Large intestine (tissue), 3 donors: ENCODE data around the gene ITIH4. TPM values are rescaled to one million over a fixed set of nuclear protein-coding genes. Genes with fewer than 3 reads are reported as not detected.

Source experiments
- DNase-seq, 2 donors: peaks; one replicate each; pipeline versions ENCODE4 v3.0.0 to v3.0.0-alpha.2; 2013
- H3K27ac ChIP-seq: one replicate; pipeline ENCODE4 v1.5.1; 2013; ENCODE audit warnings: low read length
- H3K27me3 ChIP-seq: 2 replicates; pipeline ENCODE4 v1.6.1; 2013; ENCODE audit warnings: low read length; ENCODE audit not compliant: control insufficient read depth, insufficient read depth
- H3K36me3 ChIP-seq: 2 replicates; pipeline ENCODE4 v1.6.1; 2013; ENCODE audit warnings: low read length; ENCODE audit not compliant: control insufficient read depth, insufficient read depth
- H3K4me1 ChIP-seq: one replicate; pipeline ENCODE4 v1.6.1; 2013; ENCODE audit warnings: low read length; ENCODE audit not compliant: control insufficient read depth, insufficient read depth
- H3K4me3 ChIP-seq: one replicate; pipeline ENCODE4 v1.5.1; 2013; ENCODE audit warnings: low read length
- H3K9me3 ChIP-seq: one replicate; pipeline ENCODE4 v1.6.1; 2013; ENCODE audit warnings: mild to moderate bottlenecking, low read depth, low read length, moderate library complexity; ENCODE audit not compliant: control insufficient read depth
- WGBS: methylation state at CpG from one replicate; pipeline ENCODE4 v1.1.5; 2013; ENCODE audit warnings: low lambda C conversion rate; ENCODE audit not compliant: insufficient coverage; 5-methylcytosine and 5-hydroxymethylcytosine counted together
- polyA plus RNA-seq: library from polyadenylated mRNA; unstranded; fragments of 120-200 nt; gene quantifications from one replicate; pipeline ENCODE4 v1.2.1, GENCODE V29; 2013

Gene ITIH4
- polyA plus RNA-seq, 1 donor: 4.3 TPM

GRCh38 chr3:52763466-52763865 lies 67.0 kb downstream of the ITIH4 start:
- no peaks in the 10 kb centered on the region for H3K4me1 ChIP-seq
- no peak overlapping the region for H3K27ac ChIP-seq
- H3K27me3 ChIP-seq: no peaks in the 10 kb centered on the region
- peaks cover 48% of the 10 kb centered on the region for H3K36me3 ChIP-seq
- no peak overlapping the region for H3K4me3 ChIP-seq
- no peak for DNase-seq
- no peaks in the 10 kb centered on the region for H3K9me3 ChIP-seq
- WGBS: no CpG with 5 or more reads among the region's 2 CpGs

Other genes starting within 250 kb of the ITIH4 start
- gene PBRM1, start 144.8 kb downstream of the ITIH4 start, polyA plus RNA-seq: 37.5 TPM
- 96.2 TPM for gene GNL3, start 144.6 kb downstream of the ITIH4 start, polyA plus RNA-seq
- gene GLT8D1, start 124.9 kb downstream of the ITIH4 start, polyA plus RNA-seq: 53.8 TPM
- 166 TPM for gene SPCS1, start 124.6 kb downstream of the ITIH4 start, polyA plus RNA-seq
- 23.0 TPM for gene NEK4, start 59.7 kb downstream of the ITIH4 start, polyA plus RNA-seq
- 1.6 TPM for gene ITIH1, start 53.1 kb downstream of the ITIH4 start, polyA plus RNA-seq
- gene ITIH3, start 35.9 kb downstream of the ITIH4 start, polyA plus RNA-seq: 5.3 TPM
- 2.8 TPM for gene MUSTN1, start 4.3 kb upstream of the ITIH4 start, polyA plus RNA-seq
- 5.9 TPM for gene STIMATE, start 66.9 kb upstream of the ITIH4 start, polyA plus RNA-seq
- 12.8 TPM for gene SFMBT1, start 215.4 kb upstream of the ITIH4 start, polyA plus RNA-seq